CD4-positive, alpha-beta memory T cell (primary cell): ENCODE results near the gene SUGP1. TPM values are rescaled to one million over a fixed set of nuclear protein-coding genes. Genes with fewer than 3 reads are reported as not detected.

Source experiments
- CTCF ChIA-PET: fragments of 350-600 bp; sonication (Branson Sonifier 250); formaldehyde crosslinking; loops from one replicate; lab custom pipeline; 2021; ENCODE audit warnings: inconsistent platforms; ENCODE audit not compliant: partially characterized antibody; lab: Charles Lee
- POLR2A ChIA-PET: fragments of 350-600 bp; sonication (Branson Sonifier 250); formaldehyde crosslinking; loops from one replicate; lab custom pipeline; 2021; ENCODE audit not compliant: partially characterized antibody; lab: Charles Lee
- DNase-seq, 5 donors: peaks; one replicate each; pipeline versions ENCODE4 v3.0.0 to v3.0.0-alpha.2; 2020 to 2022; ENCODE audit warnings: mixed read lengths in 1 of 5
- H3K27ac ChIP-seq: one replicate; pipeline ENCODE4 v1.7.0; 2013; ENCODE audit warnings: low read depth, low read length
- H3K27me3 ChIP-seq: 2 replicates; pipeline ENCODE4 v1.7.0; 2013; ENCODE audit warnings: mild to moderate bottlenecking, low read length, moderate library complexity; ENCODE audit not compliant: insufficient read depth
- H3K36me3 ChIP-seq: 2 replicates; pipeline ENCODE4 v1.7.0; 2013; ENCODE audit warnings: mild to moderate bottlenecking, low read length, moderate library complexity; ENCODE audit not compliant: insufficient read depth
- H3K4me1 ChIP-seq: 2 replicates; pipeline ENCODE4 v1.7.0; 2013; ENCODE audit warnings: mild to moderate bottlenecking, low read length, moderate library complexity; ENCODE audit not compliant: insufficient read depth
- H3K4me3 ChIP-seq, 2 donors: one replicate each; pipeline ENCODE4 v1.7.0; 2013; ENCODE audit warnings: low read length in 2 of 2, mild to moderate bottlenecking in 1 of 2
- H3K9me3 ChIP-seq, 2 donors: one replicate each; pipeline ENCODE4 v1.7.0; 2013; ENCODE audit warnings: low read length in 2 of 2, control low read depth in 1 of 2; ENCODE audit not compliant: control insufficient read depth in 1 of 2
- H3K27ac Mint-ChIP-seq, 7 donors: one replicate each; pipeline ENCODE4 v1.8.0; 2020 to 2021; ENCODE audit warnings: mixed read lengths in 7 of 7, mild to moderate bottlenecking in 6 of 7, inconsistent platforms in 3 of 7, moderate library complexity in 3 of 7
- H3K27me3 Mint-ChIP-seq, 2 donors: one replicate each; pipeline ENCODE4 v1.8.0; 2020 to 2021; ENCODE audit warnings: mixed read lengths in 2 of 2
- H3K36me3 Mint-ChIP-seq, 2 donors: one replicate each; pipeline ENCODE4 v1.8.0; 2020 to 2021; ENCODE audit warnings: mixed read lengths in 2 of 2, inconsistent platforms in 1 of 2, mild to moderate bottlenecking in 1 of 2
- H3K4me1 Mint-ChIP-seq, 4 donors: one replicate each; pipeline ENCODE4 v1.8.0; 2020 to 2021; ENCODE audit warnings: mixed read lengths in 4 of 4, mild to moderate bottlenecking in 1 of 4
- H3K4me3 Mint-ChIP-seq, 8 donors: one replicate each; pipeline ENCODE4 v1.8.0; 2020 to 2021; ENCODE audit warnings: mixed read lengths in 8 of 8, mild to moderate bottlenecking in 7 of 8, moderate library complexity in 6 of 8, inconsistent platforms in 3 of 8
- H3K9me3 Mint-ChIP-seq, 8 donors: one replicate each; pipeline ENCODE4 v1.8.0; 2020 to 2021; ENCODE audit warnings: mixed read lengths in 8 of 8, mild to moderate bottlenecking in 5 of 8, inconsistent platforms in 3 of 8, moderate library complexity in 1 of 8
- intact Hi-C: fragments of 100-400 bp; cut with micrococcal nuclease; formaldehyde crosslinking; loops from one replicate; pipeline ENCODE4 v1.15.1; 2023
- polyA plus RNA-seq, 2 donors: library from polyadenylated mRNA; unstranded; fragments of 300-500 nt; fragmentation: Illumina TruSeq; gene quantifications; one replicate each; pipeline ENCODE4 v1.2.3, GENCODE V29; 2021
- total RNA-seq, 2 experiments: library from RNA; stranded (reverse); gene quantifications; one replicate each; pipeline ENCODE4 v1.2.3, GENCODE V29; 2021

The SUGP1 gene
- total and polyA plus RNA-seq, 4 experiments from 2014 or later = 18.3 to 97.5 (median 59.5) TPM

DNA sequence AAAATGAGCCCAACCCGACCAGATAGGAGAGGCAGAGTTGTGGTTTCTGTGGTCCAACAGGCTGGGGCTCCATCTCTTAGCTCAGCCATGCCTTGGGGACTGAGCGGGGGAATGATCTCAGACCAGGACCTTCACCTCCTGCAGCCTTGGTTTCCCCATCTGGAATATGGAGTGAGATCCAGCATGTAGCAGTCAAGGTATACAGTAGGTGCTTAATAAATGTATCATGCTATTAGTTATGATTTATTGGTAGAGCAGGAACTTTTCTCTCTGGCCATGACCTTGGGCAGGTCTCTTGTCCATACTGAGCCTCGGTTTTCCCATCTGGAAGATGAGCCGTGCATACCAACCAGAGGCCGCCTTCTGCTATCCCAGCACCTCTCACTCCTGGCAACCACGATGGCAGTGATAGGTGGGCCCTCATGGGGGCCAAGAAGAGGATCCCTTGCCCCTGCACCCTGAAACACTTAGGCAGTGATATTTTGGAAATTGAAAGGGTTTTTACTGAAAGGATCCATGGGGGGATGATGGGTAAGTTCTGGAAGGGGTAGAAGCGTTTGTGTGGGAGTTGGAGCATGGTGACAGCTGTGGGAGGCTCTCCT is 56.3 kb downstream of the SUGP1 start:
- Mint-ChIP-seq H3K9me3 (peaks cover 0 to 5% (median under 1%) of the 10 kb centered on the region in 8 donors), H3K27me3 (peaks cover 32 to 34% of the 10 kb centered on the region in 2 donors), H3K36me3 (no peaks in the 10 kb centered on the region), H3K27ac (no peak overlapping the region), H3K4me3 (no peak overlapping the region), H3K4me1 (peaks cover 4 to 10% (median 6%) of the 10 kb centered on the region in 4 donors)
- POLR2A ChIA-PET = no interaction called here
- H3K4me1 ChIP-seq = no peaks in the 10 kb centered on the region
- CTCF ChIA-PET = no interaction called here
- no peak overlapping the region for H3K4me3 ChIP-seq
- no peaks in the 10 kb centered on the region for H3K9me3 ChIP-seq
- H3K36me3 ChIP-seq = no peaks in the 10 kb centered on the region
- intact Hi-C loops = no loop called here
- H3K27me3 ChIP-seq = peaks cover 4% of the 10 kb centered on the region
- DNase-seq = no peak
- no peak overlapping the region for H3K27ac ChIP-seq

DNA sequence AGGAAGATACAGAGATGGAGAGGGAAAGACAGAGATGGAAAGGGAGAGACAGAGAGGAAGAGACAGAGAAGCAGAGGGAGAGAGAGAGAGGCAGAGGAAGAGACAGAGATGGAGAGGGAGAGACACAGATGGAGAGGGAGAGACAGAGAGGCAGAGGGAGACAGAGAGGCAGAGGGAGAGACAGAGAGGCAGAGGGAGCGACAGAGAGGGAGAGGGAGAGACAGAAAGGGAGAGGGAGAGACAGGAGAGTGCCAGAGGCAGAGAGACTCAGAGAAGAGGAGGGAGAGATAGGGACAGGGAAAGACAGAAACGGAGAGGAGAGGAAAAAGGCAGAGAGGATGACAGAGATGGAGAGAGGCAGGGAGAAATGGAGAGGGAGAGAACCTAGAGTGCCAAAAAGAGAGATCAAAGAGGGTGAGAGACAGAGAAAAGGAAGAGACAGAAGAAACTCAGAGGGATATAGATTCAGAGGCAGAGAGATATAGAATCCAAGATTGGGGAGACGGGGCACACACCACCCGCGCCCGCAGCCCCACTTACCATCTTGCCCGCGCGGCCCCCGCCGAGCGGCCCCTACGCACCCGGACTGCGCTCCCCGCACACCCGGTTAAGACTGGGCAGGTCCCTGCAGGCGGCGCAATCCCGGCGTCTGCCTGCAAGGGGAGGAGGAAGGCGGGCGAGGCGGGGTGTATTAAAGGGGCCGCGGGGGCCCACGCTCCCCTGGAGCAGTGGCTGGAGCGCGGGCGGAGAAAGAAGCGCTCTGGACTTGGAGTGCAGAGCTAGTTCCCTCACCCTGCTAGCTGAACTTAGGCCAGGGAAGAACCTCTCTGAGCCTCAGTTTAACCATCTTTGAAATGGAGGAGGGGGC is 57.9 kb downstream of the SUGP1 start:
- Histone ChIP-seq H3K4me3 (no peak overlapping the region), H3K27ac (no peak overlapping the region), H3K4me1 (no peaks in the 10 kb centered on the region), H3K36me3 (no peaks in the 10 kb centered on the region), H3K9me3 (no peaks in the 10 kb centered on the region), H3K27me3 (peaks cover 4% of the 10 kb centered on the region)
- intact Hi-C loops = no loop called here
- Mint-ChIP-seq H3K4me1 (peaks cover 4 to 10% (median 6%) of the 10 kb centered on the region in 4 donors), H3K36me3 (no peaks in the 10 kb centered on the region), H3K27ac (no peak overlapping the region), H3K9me3 (peaks cover 0 to 5% (median under 1%) of the 10 kb centered on the region in 8 donors), H3K27me3 (peaks cover 35 to 36% of the 10 kb centered on the region in 2 donors), H3K4me3 (peak overlapping the region in 4 of 8 donors; percentile 7 to 73 (median 26))
- ChIA-PET CTCF (no interaction called here), POLR2A (interaction anchor here (0.6 kb wide), 1 partner anchor 26 kb away, joined by 3 read pairs; no protein-coding TSS in a partner anchor)
- DNase-seq = no peak

DNA sequence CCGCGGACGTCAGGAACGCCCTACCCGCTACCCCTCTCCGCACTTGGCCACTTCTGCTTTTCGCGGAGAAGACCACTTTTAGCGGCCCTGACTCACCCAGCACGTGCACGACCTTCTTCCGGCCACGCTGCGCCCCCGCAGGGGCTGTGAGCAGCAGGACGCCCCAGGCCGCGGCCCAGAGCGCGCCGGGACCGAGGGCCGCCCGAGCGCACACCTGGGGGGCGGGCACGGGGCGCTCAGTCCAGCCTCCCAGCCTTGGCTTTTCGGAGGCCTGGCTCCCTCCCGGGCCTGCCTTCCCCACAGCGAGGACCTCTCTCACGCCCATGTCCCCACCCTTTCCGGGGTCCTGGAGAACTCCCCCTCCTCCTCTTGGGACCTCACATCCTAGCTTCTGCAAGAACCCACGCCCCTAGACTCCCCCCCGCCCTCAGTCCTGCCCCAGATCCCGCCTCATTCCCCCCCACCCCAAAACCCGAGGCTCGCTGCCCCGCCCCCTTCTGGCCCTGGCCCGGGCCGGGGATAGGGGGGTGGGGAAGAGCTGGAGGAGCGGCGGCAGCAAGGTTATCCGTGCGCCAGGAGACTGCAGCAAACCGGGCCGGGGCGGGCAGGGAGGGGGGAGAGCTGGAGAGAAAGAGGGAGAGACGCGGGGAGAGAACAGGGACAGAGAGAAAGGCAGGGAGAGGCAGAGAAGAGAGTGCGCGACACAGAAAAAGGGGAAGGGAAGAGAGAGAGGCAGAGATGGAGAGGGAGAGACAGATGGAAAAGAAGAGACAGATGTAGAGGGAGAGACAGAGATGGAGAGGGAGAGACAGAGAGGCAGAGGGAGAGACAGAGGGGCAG is 58.7 kb downstream of the SUGP1 start:
- Histone ChIP-seq H3K27me3 (peaks cover 4% of the 10 kb centered on the region), H3K4me3 (no peak overlapping the region), H3K4me1 (no peaks in the 10 kb centered on the region), H3K9me3 (no peaks in the 10 kb centered on the region), H3K27ac (no peak overlapping the region), H3K36me3 (no peaks in the 10 kb centered on the region)
- peaks cover 0 to 6% (median under 1%) of the 10 kb centered on the region in 8 donors for H3K9me3 Mint-ChIP-seq
- CTCF ChIA-PET = no interaction called here
- no peak overlapping the region for H3K27ac Mint-ChIP-seq
- POLR2A ChIA-PET = no interaction called here
- intact Hi-C loops = no loop called here
- peak overlapping the region in 2 of 8 donors; percentile 46 to 73 for H3K4me3 Mint-ChIP-seq
- H3K27me3 Mint-ChIP-seq = peaks cover 39 to 41% of the 10 kb centered on the region in 2 donors
- DNase-seq = no peak
- H3K4me1 Mint-ChIP-seq = peaks cover 4 to 10% (median 6%) of the 10 kb centered on the region in 4 donors
- no peaks in the 10 kb centered on the region for H3K36me3 Mint-ChIP-seq

- CTCF ChIA-PET = no interaction called here
- Histone ChIP-seq H3K36me3 (no peaks in the 10 kb centered on the region), H3K4me1 (no peaks in the 10 kb centered on the region), H3K27me3 (peaks cover 4% of the 10 kb centered on the region), H3K27ac (no peak overlapping the region), H3K9me3 (no peaks in the 10 kb centered on the region), H3K4me3 (no peak overlapping the region)
- Mint-ChIP-seq H3K36me3 (no peaks in the 10 kb centered on the region), H3K4me1 (peaks cover 4 to 10% (median 6%) of the 10 kb centered on the region in 4 donors), H3K9me3 (peaks cover 0 to 7% (median under 1%) of the 10 kb centered on the region in 8 donors), H3K27ac (no peak overlapping the region), H3K27me3 (peaks cover 44% of the 10 kb centered on the region in 2 donors), H3K4me3 (peak overlapping the region in 4 of 8 donors; percentile 27 to 38 (median 32))
- intact Hi-C loops = no loop called here
- no peak for DNase-seq
- POLR2A ChIA-PET = no interaction called here
Measured at GRCh38 chr19:19260417-19261214, 59.7 kb downstream of the SUGP1 start.

DNA sequence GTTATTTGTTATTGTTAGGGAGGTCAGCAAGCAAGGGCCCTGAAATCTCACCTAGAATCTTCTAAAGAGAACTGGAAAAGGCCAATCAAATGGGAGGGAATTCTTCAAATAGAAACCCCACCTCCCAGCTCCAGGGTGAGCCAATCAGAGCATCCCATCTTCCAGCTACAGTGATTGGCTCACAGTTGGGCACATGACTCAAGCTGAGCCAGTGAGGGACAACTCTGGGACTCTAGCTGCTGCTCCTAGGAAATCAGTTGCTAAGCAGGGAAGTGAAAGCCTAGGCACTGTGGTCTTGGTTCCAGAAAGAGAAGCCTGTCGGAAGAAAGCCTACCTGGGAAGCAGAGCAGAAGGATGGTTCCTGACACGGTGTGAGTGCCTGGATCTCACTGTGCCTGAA is 60.6 kb downstream of the SUGP1 start:
- intact Hi-C loops = no loop called here
- peaks cover 4 to 10% (median 6%) of the 10 kb centered on the region in 4 donors for H3K4me1 Mint-ChIP-seq
- Histone ChIP-seq H3K4me1 (no peaks in the 10 kb centered on the region), H3K27me3 (peaks cover 4% of the 10 kb centered on the region), H3K9me3 (no peaks in the 10 kb centered on the region), H3K36me3 (no peaks in the 10 kb centered on the region), H3K27ac (no peak overlapping the region), H3K4me3 (no peak overlapping the region)
- H3K4me3 Mint-ChIP-seq = no peak overlapping the region
- no peak overlapping the region for H3K27ac Mint-ChIP-seq
- POLR2A ChIA-PET = no interaction called here
- H3K36me3 Mint-ChIP-seq = no peaks in the 10 kb centered on the region
- peaks cover 44 to 46% of the 10 kb centered on the region in 2 donors for H3K27me3 Mint-ChIP-seq
- CTCF ChIA-PET = no interaction called here
- peaks cover 0 to 7% (median under 1%) of the 10 kb centered on the region in 8 donors for H3K9me3 Mint-ChIP-seq
- DNase-seq = no peak

DNA sequence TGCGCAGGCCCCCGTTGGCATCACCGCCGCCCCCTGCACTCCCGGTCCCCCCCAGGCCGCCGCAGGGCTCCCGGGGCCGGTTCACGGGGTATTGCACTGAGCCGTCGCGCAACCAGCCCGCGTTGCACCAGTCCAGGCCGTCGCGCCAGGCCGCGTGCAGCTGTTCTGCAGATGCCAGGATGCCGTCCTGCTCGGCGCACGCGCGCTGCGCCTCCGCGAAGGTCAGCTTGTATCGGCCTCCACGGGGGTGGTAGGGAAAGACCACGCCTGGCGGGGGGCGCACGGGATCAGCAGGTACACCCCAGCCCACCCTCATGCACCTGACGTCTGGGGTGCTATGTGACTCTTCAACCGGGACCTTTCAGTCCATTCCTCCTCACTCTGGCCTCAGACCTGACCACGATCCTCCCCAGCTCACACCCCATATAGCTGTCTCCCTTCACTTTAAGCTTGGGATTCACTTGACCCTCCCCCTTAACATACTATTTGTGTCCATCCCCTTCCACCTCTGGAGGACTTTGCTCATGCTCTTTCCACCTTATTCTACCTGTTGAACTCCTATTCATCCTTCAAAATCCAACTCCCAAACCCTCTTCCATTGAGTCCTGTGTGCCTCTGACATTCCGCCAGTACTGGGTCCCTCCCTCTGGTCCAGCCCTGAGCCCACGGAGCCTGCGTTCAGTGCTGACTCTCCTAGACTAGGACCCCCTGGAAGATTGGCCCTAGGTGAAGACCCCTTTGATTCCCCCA is 61.5 kb downstream of the SUGP1 start:
- intact Hi-C loops = no loop called here
- H3K4me3 ChIP-seq = no peak overlapping the region
- H3K4me1 ChIP-seq = no peaks in the 10 kb centered on the region
- no peak overlapping the region for H3K27ac ChIP-seq
- no peak for DNase-seq
- H3K27me3 Mint-ChIP-seq = peaks cover 42 to 47% of the 10 kb centered on the region in 2 donors
- H3K36me3 ChIP-seq = no peaks in the 10 kb centered on the region
- peaks cover 4% of the 10 kb centered on the region for H3K27me3 ChIP-seq
- H3K4me3 Mint-ChIP-seq = no peak overlapping the region
- H3K36me3 Mint-ChIP-seq = no peaks in the 10 kb centered on the region
- ChIA-PET POLR2A (no interaction called here), CTCF (no interaction called here)
- H3K4me1 Mint-ChIP-seq = peaks cover 4 to 10% (median 6%) of the 10 kb centered on the region in 4 donors
- H3K9me3 ChIP-seq = no peaks in the 10 kb centered on the region
- H3K27ac Mint-ChIP-seq = peak overlapping the region in 1 of 7 donors; percentile 39
- H3K9me3 Mint-ChIP-seq = peaks cover 0 to 7% (median under 1%) of the 10 kb centered on the region in 8 donors
